ENCODE results near the gene ZNF683. TPM values are rescaled to one million over a fixed set of nuclear protein-coding genes. Genes with fewer than 3 reads are reported as not detected.

ZNF683 gene
- total and polyA plus RNA-seq, 2 of the 4 experiments (the other 2 are of a cell fraction), result not detected

GRCh38 chr1:26411624-26412074, 39.1 kb upstream of the ZNF683 start:
- H2AK5ac ChIP-seq (ENCODE audit: low read depth, low read length), result no peak overlapping the region
- H4K20me1 ChIP-seq (ENCODE audit: insufficient read depth, low read length), result no peaks in the 10 kb centered on the region; the same call in 1 of the 2 replicates
- ChIA-PET POLR2A (ENCODE audit: unreplicated experiment) (no interaction called here), CTCF (no interaction called here)
- TF ChIP-seq CTCF (conservative IDR thresholded peaks at IDR 0.05; ENCODE audit: low read depth, low read length) (no peak), MAFK (IDR thresholded peaks at IDR 0.05; ENCODE audit: low read depth, low read length) (no peak), RAD21 (IDR thresholded peaks at IDR 0.05; ENCODE audit: low read length) (no peak), ELK1 (IDR thresholded peaks at IDR 0.05; ENCODE audit: borderline replicate concordance, low read depth, low read length) (no peak), RFX5 (IDR thresholded peaks at IDR 0.05; ENCODE audit: low read depth, low read length) (no peak), CHD1 (IDR thresholded peaks at IDR 0.05; ENCODE audit: low read depth, low read length) (no peak), RCOR1 (IDR thresholded peaks at IDR 0.05; ENCODE audit: insufficient replicate concordance, low read length) (no peak), CEBPB (IDR thresholded peaks at IDR 0.05; ENCODE audit: low read depth, low read length) (no peak)
- dilution Hi-C loops (cut with HindIII; ENCODE audit: low sequenced_read_pairs, unreplicated experiment) (no loop called here), intact Hi-C loops (cut with micrococcal nuclease) (no loop called here), in situ Hi-C loops (cut with MboI; ENCODE audit: low sequenced_read_pairs) (no loop called here)
- WGBS, 2 experiments (ENCODE audit: extremely low coverage in 2 of 2, insufficient read length in 1 of 2), result no CpG with 5 or more reads among the region's 20 CpGs
- H3K14ac ChIP-seq (replicated peaks; ENCODE audit: low read depth, low read length), result no peak overlapping the region
- no peak overlapping the region for H3K9ac ChIP-seq (ENCODE audit: low read depth, low read length)
- H3K9me1 ChIP-seq (ENCODE audit: insufficient read depth, low read length), result 0 out of 2 replicates have a peak, but pooled peaks cover 2% of the 10 kb centered on the region
- H3K4me2 ChIP-seq (ENCODE audit: low read depth, low read length), result no peak overlapping the region
- no peaks in the 10 kb centered on the region for H3K36me3 ChIP-seq (ENCODE audit: control insufficient read depth, insufficient read depth, low read length)
- H3K23ac ChIP-seq (ENCODE audit: low read depth, low read length), result no peak overlapping the region
- H3K79me1 ChIP-seq (ENCODE audit: low read depth in 1 of 2, low read length in 2 of 2), result no peaks in the 10 kb centered on the region
- H3K27me3 ChIP-seq (ENCODE audit: control insufficient read depth, insufficient read depth, low read length), result peaks cover 70% of the 10 kb centered on the region
- H3K27ac ChIP-seq (ENCODE audit: insufficient read depth, low read length), result no peak overlapping the region
- no peak overlapping the region for H2AK9ac ChIP-seq (replicated peaks; ENCODE audit: low read depth, low read length, poor library complexity)
- H4K91ac ChIP-seq (ENCODE audit: insufficient read depth, low read depth, low read length), result no peak overlapping the region
- ATAC-seq (ENCODE audit: low read depth) (no peak), DNase-seq (no peak)
- no peak overlapping the region for H2AFZ ChIP-seq (replicated peaks; ENCODE audit: low read length, poor library complexity)
- no peak overlapping the region for H2BK20ac ChIP-seq (ENCODE audit: low read depth, low read length)
- H2BK15ac ChIP-seq (ENCODE audit: low read depth, low read length), result no peak overlapping the region
- H3K4me3 ChIP-seq (ENCODE audit: insufficient read depth, low read depth, low read length), result no peak overlapping the region
- no peaks in the 10 kb centered on the region for H3K4me1 ChIP-seq (ENCODE audit: control insufficient read depth, insufficient read depth, low read length)
- no peak overlapping the region for H3K56ac ChIP-seq (ENCODE audit: extremely low read depth, insufficient read depth, low read length)
- no peak overlapping the region for H2BK120ac ChIP-seq (ENCODE audit: low read depth, low read length)
- no peak overlapping the region for H3K18ac ChIP-seq (ENCODE audit: low read depth, low read length)
- no peak overlapping the region for H4K8ac ChIP-seq (ENCODE audit: low read depth in 2 of 2, low read length in 2 of 2)
- H4K5ac ChIP-seq (ENCODE audit: low read depth, low read length), result no peak overlapping the region
- H2BK5ac ChIP-seq (ENCODE audit: low read depth, low read length, poor library complexity, severe bottlenecking), result no peak overlapping the region
- no TSS peak for BruUV-seq (replicated peaks)
- 0 out of 2 replicates have a peak, but pooled peaks cover 2% of the 10 kb centered on the region for H3K9me3 ChIP-seq (ENCODE audit: control insufficient read depth, insufficient read depth, low read length)
- H3K4ac ChIP-seq (ENCODE audit: low read depth, low read length), result no peak overlapping the region
